ENCODE results near the gene TBX4. TPM values are rescaled to one million over a fixed set of nuclear protein-coding genes. Genes with fewer than 3 reads are reported as not detected.

Gene TBX4
- total and polyA plus RNA-seq, 9 of the 15 experiments (the other 6 are each of a cell fraction or from before 2014, with no cell fraction given) = not detected

DNA sequence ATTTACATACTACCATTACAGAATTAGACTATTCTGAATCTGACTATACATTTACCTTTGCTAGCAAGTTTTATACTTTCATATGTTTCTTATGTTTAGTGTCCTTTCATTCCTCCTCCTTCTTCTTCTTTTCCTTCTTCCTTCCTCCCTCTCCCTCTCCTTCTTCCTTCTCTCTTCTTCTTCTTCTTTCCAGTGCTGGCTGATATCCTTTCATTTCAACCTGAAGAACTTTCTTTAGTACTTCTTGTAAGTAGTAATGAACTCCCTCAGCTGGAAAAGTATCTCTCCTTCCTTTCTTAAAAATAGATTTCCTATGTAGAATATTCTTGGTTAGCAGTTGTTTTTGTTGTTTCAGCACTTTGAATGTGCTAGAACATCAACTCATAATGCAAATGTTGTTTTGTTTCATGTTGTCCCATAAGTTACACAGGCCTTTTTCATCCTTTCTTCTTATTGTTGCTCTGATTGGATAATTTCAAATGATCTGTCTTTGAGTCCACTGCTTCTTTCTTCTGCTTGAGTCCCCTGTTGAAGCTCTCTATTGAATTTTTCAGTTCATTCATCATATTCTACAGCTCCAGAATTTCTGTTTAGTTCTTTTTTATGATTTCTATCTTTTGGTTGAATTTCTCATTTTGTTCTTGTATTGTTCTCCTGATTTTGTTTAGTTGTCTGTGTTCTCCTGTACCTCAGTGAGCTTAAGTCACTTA, 15.1 kb upstream of the TBX4 start:
- Histone ChIP-seq H3K4me2 (ENCODE audit: insufficient read depth, low read length) (no peak overlapping the region), H2AFZ (ENCODE audit: low read depth, low read length) (no peak overlapping the region), H3K9me3 (replicated peaks; ENCODE audit: control insufficient read depth, insufficient read depth, low read depth, low read length) (no peaks in the 10 kb centered on the region), H3K4me1 (replicated peaks in 1 of 2; ENCODE audit: control insufficient read depth in 2 of 2, insufficient read depth in 2 of 2, low read length in 2 of 2) (no peaks in the 10 kb centered on the region), H3K79me2 (ENCODE audit: control insufficient read depth, insufficient read depth, low read length) (no peaks in the 10 kb centered on the region), H3K9me1 (ENCODE audit: control insufficient read depth, insufficient read depth, low read length) (no peaks in the 10 kb centered on the region), H3K36me3 (ENCODE audit: control insufficient read depth, insufficient read depth, low read length) (no peaks in the 10 kb centered on the region), H3K27me3 (ENCODE audit: control insufficient read depth in 2 of 2, insufficient read depth in 2 of 2, low read length in 2 of 2) (no peaks in the 10 kb centered on the region), H3K4me3 (no peak overlapping the region), H3K9ac (ENCODE audit: insufficient read depth in 1 of 2, low read depth in 2 of 2, low read length in 2 of 2) (no peak overlapping the region), H3K27ac (ENCODE audit: extremely low read depth, low read depth, low read length) (no peak overlapping the region), H4K20me1 (replicated peaks; ENCODE audit: control insufficient read depth, insufficient read depth, low read length) (no peaks in the 10 kb centered on the region)
- FAIRE-seq (no peak), ATAC-seq (no peak), DNase-seq (ENCODE audit: extremely low read depth in 1 of 4, low spot score in 3 of 4) (no peak)
- no TSS peak for BruUV-seq (replicated peaks)
- in situ Hi-C loops (cut with MboI) (loop anchor here (25.0 kb wide), 1 partner anchor 675 kb away; no protein-coding TSS in a partner anchor), intact Hi-C loops (cut with micrococcal nuclease) (no loop called here)
- CTCF ChIA-PET (ENCODE audit: low intra/inter-chr PET ratio) = no interaction called here
- POLR2A ChIA-PET = no interaction called here
- TF ChIP-seq CHCHD3 (CRISPR knock-in tag; IDR thresholded peaks at IDR 0.05) (no peak), KAT2B (IDR thresholded peaks at IDR 0.05; ENCODE audit: low read depth, low read length) (no peak), ZNF124 (CRISPR knock-in tag; IDR thresholded peaks at IDR 0.05) (no peak), BACH1 (tag; IDR thresholded peaks at IDR 0.05) (no peak), U2AF1 (optimal IDR thresholded peaks at IDR 0.05; ENCODE audit: low read depth, low read length) (no peak), ZNF644 (tag; IDR thresholded peaks at IDR 0.05; ENCODE audit: low read depth) (no peak), ZFPM2 (CRISPR knock-in tag; IDR thresholded peaks at IDR 0.05) (no peak), NFIC (IDR thresholded peaks at IDR 0.05) (no peak), EWSR1 (IDR thresholded peaks at IDR 0.05; ENCODE audit: borderline replicate concordance, low read depth, partially characterized antibody) (peak; percentile 72), TBP (optimal IDR thresholded peaks at IDR 0.05; ENCODE audit: low read depth, low read length) (no peak), DACH1 (IDR thresholded peaks at IDR 0.05; ENCODE audit: partially characterized antibody) (no peak)
- TF ChIP-seq, protein P1, sequence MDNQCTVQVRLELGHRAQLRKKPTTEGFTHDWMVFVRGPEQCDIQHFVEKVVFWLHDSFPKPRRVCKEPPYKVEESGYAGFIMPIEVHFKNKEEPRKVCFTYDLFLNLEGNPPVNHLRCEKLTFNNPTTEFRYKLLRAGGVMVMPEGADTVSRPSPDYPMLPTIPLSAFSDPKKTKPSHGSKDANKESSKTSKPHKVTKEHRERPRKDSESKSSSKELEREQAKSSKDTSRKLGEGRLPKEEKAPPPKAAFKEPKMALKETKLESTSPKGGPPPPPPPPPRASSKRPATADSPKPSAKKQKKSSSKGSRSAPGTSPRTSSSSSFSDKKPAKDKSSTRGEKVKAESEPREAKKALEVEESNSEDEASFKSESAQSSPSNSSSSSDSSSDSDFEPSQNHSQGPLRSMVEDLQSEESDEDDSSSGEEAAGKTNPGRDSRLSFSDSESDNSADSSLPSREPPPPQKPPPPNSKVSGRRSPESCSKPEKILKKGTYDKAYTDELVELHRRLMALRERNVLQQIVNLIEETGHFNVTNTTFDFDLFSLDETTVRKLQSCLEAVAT (IDR thresholded peaks at IDR 0.05) = no peak
- TF ChIP-seq, protein P2, sequence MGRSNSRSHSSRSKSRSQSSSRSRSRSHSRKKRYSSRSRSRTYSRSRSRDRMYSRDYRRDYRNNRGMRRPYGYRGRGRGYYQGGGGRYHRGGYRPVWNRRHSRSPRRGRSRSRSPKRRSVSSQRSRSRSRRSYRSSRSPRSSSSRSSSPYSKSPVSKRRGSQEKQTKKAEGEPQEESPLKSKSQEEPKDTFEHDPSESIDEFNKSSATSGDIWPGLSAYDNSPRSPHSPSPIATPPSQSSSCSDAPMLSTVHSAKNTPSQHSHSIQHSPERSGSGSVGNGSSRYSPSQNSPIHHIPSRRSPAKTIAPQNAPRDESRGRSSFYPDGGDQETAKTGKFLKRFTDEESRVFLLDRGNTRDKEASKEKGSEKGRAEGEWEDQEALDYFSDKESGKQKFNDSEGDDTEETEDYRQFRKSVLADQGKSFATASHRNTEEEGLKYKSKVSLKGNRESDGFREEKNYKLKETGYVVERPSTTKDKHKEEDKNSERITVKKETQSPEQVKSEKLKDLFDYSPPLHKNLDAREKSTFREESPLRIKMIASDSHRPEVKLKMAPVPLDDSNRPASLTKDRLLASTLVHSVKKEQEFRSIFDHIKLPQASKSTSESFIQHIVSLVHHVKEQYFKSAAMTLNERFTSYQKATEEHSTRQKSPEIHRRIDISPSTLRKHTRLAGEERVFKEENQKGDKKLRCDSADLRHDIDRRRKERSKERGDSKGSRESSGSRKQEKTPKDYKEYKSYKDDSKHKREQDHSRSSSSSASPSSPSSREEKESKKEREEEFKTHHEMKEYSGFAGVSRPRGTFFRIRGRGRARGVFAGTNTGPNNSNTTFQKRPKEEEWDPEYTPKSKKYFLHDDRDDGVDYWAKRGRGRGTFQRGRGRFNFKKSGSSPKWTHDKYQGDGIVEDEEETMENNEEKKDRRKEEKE (IDR thresholded peaks at IDR 0.05; ENCODE audit: borderline replicate concordance in 1 of 2, control insufficient read depth in 1 of 2, low read depth in 2 of 2, low read length in 1 of 2) = 0 out of 4 replicates have a peak, but pooled peaks of 1 of the 2 experiments have one; percentile 50
- TF ChIP-seq, protein P3, sequence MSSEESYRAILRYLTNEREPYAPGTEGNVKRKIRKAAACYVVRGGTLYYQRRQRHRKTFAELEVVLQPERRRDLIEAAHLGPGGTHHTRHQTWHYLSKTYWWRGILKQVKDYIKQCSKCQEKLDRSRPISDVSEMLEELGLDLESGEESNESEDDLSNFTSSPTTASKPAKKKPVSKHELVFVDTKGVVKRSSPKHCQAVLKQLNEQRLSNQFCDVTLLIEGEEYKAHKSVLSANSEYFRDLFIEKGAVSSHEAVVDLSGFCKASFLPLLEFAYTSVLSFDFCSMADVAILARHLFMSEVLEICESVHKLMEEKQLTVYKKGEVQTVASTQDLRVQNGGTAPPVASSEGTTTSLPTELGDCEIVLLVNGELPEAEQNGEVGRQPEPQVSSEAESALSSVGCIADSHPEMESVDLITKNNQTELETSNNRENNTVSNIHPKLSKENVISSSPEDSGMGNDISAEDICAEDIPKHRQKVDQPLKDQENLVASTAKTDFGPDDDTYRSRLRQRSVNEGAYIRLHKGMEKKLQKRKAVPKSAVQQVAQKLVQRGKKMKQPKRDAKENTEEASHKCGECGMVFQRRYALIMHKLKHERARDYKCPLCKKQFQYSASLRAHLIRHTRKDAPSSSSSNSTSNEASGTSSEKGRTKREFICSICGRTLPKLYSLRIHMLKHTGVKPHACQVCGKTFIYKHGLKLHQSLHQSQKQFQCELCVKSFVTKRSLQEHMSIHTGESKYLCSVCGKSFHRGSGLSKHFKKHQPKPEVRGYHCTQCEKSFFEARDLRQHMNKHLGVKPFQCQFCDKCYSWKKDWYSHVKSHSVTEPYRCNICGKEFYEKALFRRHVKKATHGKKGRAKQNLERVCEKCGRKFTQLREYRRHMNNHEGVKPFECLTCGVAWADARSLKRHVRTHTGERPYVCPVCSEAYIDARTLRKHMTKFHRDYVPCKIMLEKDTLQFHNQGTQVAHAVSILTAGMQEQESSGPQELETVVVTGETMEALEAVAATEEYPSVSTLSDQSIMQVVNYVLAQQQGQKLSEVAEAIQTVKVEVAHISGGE (CRISPR knock-in tag; IDR thresholded peaks at IDR 0.05) = peak in 1 of 3 experiments; percentile 83; a peak in 1 of 6 replicates

All from K562 (cell line).